A549 (cell line): ENCODE results near the gene FKBP1A.

ENCODE experiments used
- CEBPB ChIP-seq, 2 experiments: fragments of >200 bp in 1 of 2; sonication (Bioruptor Twin) in 1 of 2; formaldehyde crosslinking in 1 of 2; IDR thresholded peaks; 2 replicates each; pipeline ENCODE4 v1.6.1; 2012 to 2016
- CHD2 ChIP-seq: fragments of 150-350 bp; IDR thresholded peaks from 2 replicates; pipeline ENCODE4 v1.6.1; 2014; ENCODE audit warnings: low read length; ENCODE audit not compliant: partially characterized antibody
- CTCF ChIP-seq: fragments of >200 bp; sonication (Bioruptor Twin); formaldehyde crosslinking; IDR thresholded peaks from 3 replicates; pipeline ENCODE4 v1.5.1; 2016
- ESRRA ChIP-seq: fragments of 150-350 bp; IDR thresholded peaks from 2 replicates; pipeline ENCODE4 v1.6.1; 2014; ENCODE audit warnings: mild to moderate bottlenecking, low read length, borderline replicate concordance
- HDAC2 ChIP-seq: fragments of 200-600 bp; sonication (generic); IDR thresholded peaks from 2 replicates; pipeline ENCODE4 v1.6.1; 2016
- PHF8 ChIP-seq: fragments of 200-600 bp; sonication (generic); IDR thresholded peaks from 2 replicates; pipeline ENCODE4 v1.6.1; 2016; ENCODE audit warnings: low read depth, mild to moderate bottlenecking, antibody characterized with exemption, moderate library complexity, borderline replicate concordance

GRCh38 chr20:1367479-1367878 lies 25.4 kb downstream of the FKBP1A start:
- no peak for TF ChIP-seq CTCF
- TF ChIP-seq PHF8, result no peak
- TF ChIP-seq CEBPB (IDR thresholded peaks at IDR 0.05), result no peak
- TF ChIP-seq CHD2, result no peak
- no peak for TF ChIP-seq ESRRA
- TF ChIP-seq HDAC2, result no peak
